ENCODE results near the gene SCIN.

The SCIN gene

GRCh38 chr7:12612622-12613021 is 42.1 kb downstream of the SCIN start:
- TF ChIP-seq, protein P1, sequence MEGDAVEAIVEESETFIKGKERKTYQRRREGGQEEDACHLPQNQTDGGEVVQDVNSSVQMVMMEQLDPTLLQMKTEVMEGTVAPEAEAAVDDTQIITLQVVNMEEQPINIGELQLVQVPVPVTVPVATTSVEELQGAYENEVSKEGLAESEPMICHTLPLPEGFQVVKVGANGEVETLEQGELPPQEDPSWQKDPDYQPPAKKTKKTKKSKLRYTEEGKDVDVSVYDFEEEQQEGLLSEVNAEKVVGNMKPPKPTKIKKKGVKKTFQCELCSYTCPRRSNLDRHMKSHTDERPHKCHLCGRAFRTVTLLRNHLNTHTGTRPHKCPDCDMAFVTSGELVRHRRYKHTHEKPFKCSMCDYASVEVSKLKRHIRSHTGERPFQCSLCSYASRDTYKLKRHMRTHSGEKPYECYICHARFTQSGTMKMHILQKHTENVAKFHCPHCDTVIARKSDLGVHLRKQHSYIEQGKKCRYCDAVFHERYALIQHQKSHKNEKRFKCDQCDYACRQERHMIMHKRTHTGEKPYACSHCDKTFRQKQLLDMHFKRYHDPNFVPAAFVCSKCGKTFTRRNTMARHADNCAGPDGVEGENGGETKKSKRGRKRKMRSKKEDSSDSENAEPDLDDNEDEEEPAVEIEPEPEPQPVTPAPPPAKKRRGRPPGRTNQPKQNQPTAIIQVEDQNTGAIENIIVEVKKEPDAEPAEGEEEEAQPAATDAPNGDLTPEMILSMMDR (conservative IDR thresholded peaks at IDR 0.05; ENCODE audit: low read length), result no peak
- DNase-seq (ENCODE audit: low read depth), result no peak
- no peak overlapping the region for H3K4me3 ChIP-seq (ENCODE audit: low read length)

GRCh38 chr7:12619461-12620069 is 49.0 kb downstream of the SCIN start:
- DNase-seq (ENCODE audit: low read depth), result no peak
- H3K4me3 ChIP-seq (ENCODE audit: low read length), result no peak overlapping the region
- TF ChIP-seq, protein P1 (conservative IDR thresholded peaks at IDR 0.05; ENCODE audit: low read length), result no peak

DNA sequence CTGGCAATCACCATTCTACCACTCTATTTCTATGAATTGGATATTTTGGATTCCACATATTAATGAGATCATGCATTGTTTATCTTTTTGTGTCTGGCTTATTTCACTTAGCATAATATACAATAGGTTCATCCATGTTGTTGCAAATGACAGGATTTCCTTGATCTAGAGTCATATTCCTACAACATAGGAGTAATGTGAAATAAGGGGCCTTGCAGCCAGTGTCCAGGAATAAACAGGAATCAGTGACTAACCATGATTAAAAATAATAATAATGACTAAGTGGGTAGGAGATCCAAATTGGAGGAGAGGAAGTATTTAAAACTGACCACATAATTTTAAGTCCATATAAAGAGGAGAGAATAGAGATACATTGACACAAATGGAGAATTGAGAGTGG is 49.9 kb downstream of the SCIN start:
- no peak for DNase-seq (ENCODE audit: low read depth)
- H3K4me3 ChIP-seq (ENCODE audit: low read length), result no peak overlapping the region
- TF ChIP-seq, protein P1 (conservative IDR thresholded peaks at IDR 0.05; ENCODE audit: low read length), result no peak

GRCh38 chr7:12623223-12623622 is 52.7 kb downstream of the SCIN start:
- DNase-seq (ENCODE audit: low read depth), result no peak
- TF ChIP-seq, protein P1 (conservative IDR thresholded peaks at IDR 0.05; ENCODE audit: low read length), result no peak
- no peak overlapping the region for H3K4me3 ChIP-seq (ENCODE audit: low read length)

DNA sequence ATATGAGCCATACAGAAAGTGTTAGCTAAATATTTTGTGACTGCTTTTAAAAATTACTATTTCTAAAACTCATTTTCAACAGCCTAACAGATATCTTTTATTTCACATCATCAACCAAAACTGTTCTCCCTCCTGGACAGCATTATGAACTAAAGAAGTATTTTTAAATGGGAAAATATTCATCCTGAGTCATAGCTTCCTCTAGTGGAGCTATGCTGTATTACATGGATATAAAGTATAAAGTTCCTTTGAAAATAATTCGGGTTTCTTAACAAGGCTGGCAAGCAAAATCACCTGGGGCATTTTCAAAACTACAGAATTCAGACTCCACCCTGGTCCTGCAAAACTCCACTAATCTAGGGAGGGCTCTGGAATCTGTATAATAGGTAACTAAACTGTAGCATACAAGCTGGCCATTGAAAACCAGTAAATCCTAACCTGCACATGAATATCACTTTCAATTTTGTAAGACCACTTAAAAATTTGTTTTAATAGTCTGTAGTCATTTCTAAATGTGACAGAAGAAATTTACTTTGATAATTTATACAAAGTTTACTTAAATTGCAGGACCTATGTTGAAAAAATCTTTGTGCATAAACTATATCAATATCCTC is 53.5 kb downstream of the SCIN start:
- peak; percentile 26 for DNase-seq (ENCODE audit: low read depth)
- TF ChIP-seq, protein P1 (conservative IDR thresholded peaks at IDR 0.05; ENCODE audit: low read length), result peak; percentile 92
- no peak overlapping the region for H3K4me3 ChIP-seq (ENCODE audit: low read length)

GRCh38 chr7:12625836-12626235 is 55.3 kb downstream of the SCIN start:
- no peak for DNase-seq (ENCODE audit: low read depth)
- TF ChIP-seq, protein P1 (conservative IDR thresholded peaks at IDR 0.05; ENCODE audit: low read length), result no peak

GRCh38 chr7:12629816-12630512 is 59.4 kb downstream of the SCIN start:
- H3K4me3 ChIP-seq (ENCODE audit: low read length), result no peak overlapping the region
- TF ChIP-seq, protein P1 (conservative IDR thresholded peaks at IDR 0.05; ENCODE audit: low read length), result no peak
- no peak for DNase-seq (ENCODE audit: low read depth)

More at GRCh38 chr7:12625836-12626235, 55.3 kb downstream of the SCIN start:
- H3K4me3 ChIP-seq (ENCODE audit: low read length), result no peak overlapping the region

Data from AG10803 (cell line).